DOHH2 (cell line): ENCODE measurements around the gene AHI1.

Experiments used
- H3F3A ChIP-seq: fragments of 200-600 bp; sonication (generic), shearing (Covaris generic); 2 replicates; pipeline ENCODE4 v1.6.0; 2016; ENCODE audit warnings: antibody characterized with exemption, mild to moderate bottlenecking; ENCODE audit not compliant: control insufficient read depth, insufficient read depth
- H3K27ac ChIP-seq: fragments of 200-600 bp; sonication (generic); 2 replicates; pipeline ENCODE4 v1.5.1; 2014; ENCODE audit warnings: low read depth, mild to moderate bottlenecking, low read length, moderate library complexity
- H3K27me3 ChIP-seq: fragments of 200-600 bp; sonication (generic); 2 replicates; pipeline ENCODE4 v1.6.1; 2014; ENCODE audit warnings: mild to moderate bottlenecking, low read length, mixed read lengths; ENCODE audit not compliant: control insufficient read depth
- H3K36me3 ChIP-seq: fragments of 200-600 bp; sonication (generic); 2 replicates; pipeline ENCODE4 v1.6.1; 2014; ENCODE audit warnings: mild to moderate bottlenecking, low read length, moderate library complexity, mixed read lengths; ENCODE audit not compliant: control insufficient read depth
- H3K4me1 ChIP-seq: fragments of 200-600 bp; sonication (generic); 2 replicates; pipeline ENCODE4 v1.6.1; 2014; ENCODE audit warnings: mild to moderate bottlenecking, low read length, mixed read lengths; ENCODE audit not compliant: control insufficient read depth
- H3K4me2 ChIP-seq: fragments of 200-600 bp; sonication (generic); 2 replicates; pipeline ENCODE4 v1.6.0; 2014; ENCODE audit warnings: mild to moderate bottlenecking, low read length, moderate library complexity
- H3K4me3 ChIP-seq: fragments of 200-600 bp; sonication (generic); 2 replicates; pipeline ENCODE4 v1.5.1; 2014; ENCODE audit warnings: mild to moderate bottlenecking, low read length, mixed read lengths
- H3K79me2 ChIP-seq: fragments of 200-600 bp; sonication (generic); 2 replicates; pipeline ENCODE4 v1.6.1; 2014; ENCODE audit warnings: mild to moderate bottlenecking, low read length, mixed read lengths; ENCODE audit not compliant: control insufficient read depth
- H3K9me2 ChIP-seq: fragments of 200-600 bp; sonication (generic); replicated peaks from 2 replicates; pipeline ENCODE4 v1.6.1; 2014; ENCODE audit warnings: mild to moderate bottlenecking, low read length, mixed read lengths; ENCODE audit not compliant: control insufficient read depth
- H3K9me3 ChIP-seq: fragments of 200-600 bp; sonication (generic); 2 replicates; pipeline ENCODE4 v1.6.1; 2014; ENCODE audit warnings: antibody characterized with exemption, low read length, mixed read lengths; ENCODE audit not compliant: control insufficient read depth, insufficient read depth
- H4K20me1 ChIP-seq: fragments of 200-600 bp; sonication (generic); 2 replicates; pipeline ENCODE4 v1.6.0; 2014; ENCODE audit warnings: low read depth, mild to moderate bottlenecking, antibody characterized with exemption, low read length, moderate library complexity; ENCODE audit not compliant: control insufficient read depth, insufficient read depth
- EZH2phosphoT487 ChIP-seq: fragments of 200-600 bp; sonication (generic); IDR thresholded peaks from 2 replicates; pipeline ENCODE4 v1.6.1; 2017; ENCODE audit warnings: borderline replicate concordance, mild to moderate bottlenecking, antibody characterized with exemption, low read length, moderate library complexity, mixed read lengths
- TF ChIP-seq, protein P1 (sequence below): fragments of 200-600 bp; sonication (generic); IDR thresholded peaks from one replicate; pipeline ENCODE4 v1.5.1; 2014; ENCODE audit warnings: antibody characterized with exemption, mild to moderate bottlenecking, low read depth, low read length; ENCODE audit not compliant: poor library complexity, severe bottlenecking

The AHI1 gene

DNA sequence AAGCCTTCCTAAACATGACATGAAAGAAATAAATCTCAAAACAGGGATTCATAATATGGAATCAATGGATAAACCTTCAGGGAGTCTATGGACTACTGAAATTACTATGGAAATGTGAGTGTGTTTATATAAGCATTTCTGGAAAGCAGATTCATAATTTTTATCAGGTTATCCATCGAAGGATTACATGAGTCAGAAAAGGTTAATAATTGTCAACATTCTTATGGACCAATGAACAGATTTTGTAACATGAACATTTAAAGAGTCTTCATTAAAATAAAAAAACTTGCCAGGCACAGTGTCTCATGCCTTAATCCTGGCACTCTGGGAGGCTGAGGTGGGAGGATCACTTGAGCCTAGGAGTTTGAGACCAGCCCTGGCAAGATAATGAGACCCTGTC, 84.8 kb downstream of the AHI1 start:
- H3K27ac ChIP-seq, result no peak overlapping the region
- no peaks in the 10 kb centered on the region for H4K20me1 ChIP-seq
- TF ChIP-seq, protein P1, sequence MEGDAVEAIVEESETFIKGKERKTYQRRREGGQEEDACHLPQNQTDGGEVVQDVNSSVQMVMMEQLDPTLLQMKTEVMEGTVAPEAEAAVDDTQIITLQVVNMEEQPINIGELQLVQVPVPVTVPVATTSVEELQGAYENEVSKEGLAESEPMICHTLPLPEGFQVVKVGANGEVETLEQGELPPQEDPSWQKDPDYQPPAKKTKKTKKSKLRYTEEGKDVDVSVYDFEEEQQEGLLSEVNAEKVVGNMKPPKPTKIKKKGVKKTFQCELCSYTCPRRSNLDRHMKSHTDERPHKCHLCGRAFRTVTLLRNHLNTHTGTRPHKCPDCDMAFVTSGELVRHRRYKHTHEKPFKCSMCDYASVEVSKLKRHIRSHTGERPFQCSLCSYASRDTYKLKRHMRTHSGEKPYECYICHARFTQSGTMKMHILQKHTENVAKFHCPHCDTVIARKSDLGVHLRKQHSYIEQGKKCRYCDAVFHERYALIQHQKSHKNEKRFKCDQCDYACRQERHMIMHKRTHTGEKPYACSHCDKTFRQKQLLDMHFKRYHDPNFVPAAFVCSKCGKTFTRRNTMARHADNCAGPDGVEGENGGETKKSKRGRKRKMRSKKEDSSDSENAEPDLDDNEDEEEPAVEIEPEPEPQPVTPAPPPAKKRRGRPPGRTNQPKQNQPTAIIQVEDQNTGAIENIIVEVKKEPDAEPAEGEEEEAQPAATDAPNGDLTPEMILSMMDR, result no peak
- TF ChIP-seq EZH2phosphoT487, result no peak
- no peaks in the 10 kb centered on the region for H3K79me2 ChIP-seq
- no peak overlapping the region for H3K4me2 ChIP-seq
- H3K9me3 ChIP-seq, result no peaks in the 10 kb centered on the region
- 0 out of 2 replicates have a peak, but pooled peaks cover 5% of the 10 kb centered on the region for H3K4me1 ChIP-seq
- H3K27me3 ChIP-seq, result no peaks in the 10 kb centered on the region
- no peaks in the 10 kb centered on the region for H3F3A ChIP-seq
- no peak overlapping the region for H3K4me3 ChIP-seq
- peaks cover 11% of the 10 kb centered on the region for H3K36me3 ChIP-seq
- no peaks in the 10 kb centered on the region for H3K9me2 ChIP-seq

DNA sequence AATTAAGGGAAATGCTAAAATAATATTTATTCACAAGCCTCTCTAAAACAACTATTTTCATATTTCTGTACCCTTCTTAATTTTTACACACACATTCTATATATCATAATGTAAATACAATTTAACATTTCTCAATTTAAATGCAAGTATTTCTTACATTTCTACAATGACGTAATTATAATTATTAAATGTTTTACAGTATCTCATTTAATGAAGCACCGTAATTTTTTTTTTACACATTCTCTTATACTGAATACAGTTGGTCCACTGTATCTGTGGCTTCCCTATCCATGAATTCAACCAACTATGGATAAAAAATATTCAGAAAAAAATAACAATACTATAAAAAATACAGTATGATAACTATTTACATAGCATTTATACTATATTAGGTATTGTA, 85.7 kb downstream of the AHI1 start:
- 0 out of 2 replicates have a peak, but pooled peaks cover 5% of the 10 kb centered on the region for H3K4me1 ChIP-seq
- no peak overlapping the region for H3K27ac ChIP-seq
- H3F3A ChIP-seq, result no peaks in the 10 kb centered on the region
- no peaks in the 10 kb centered on the region for H3K9me2 ChIP-seq
- H3K36me3 ChIP-seq, result peaks cover 11% of the 10 kb centered on the region
- no peak overlapping the region for H3K4me2 ChIP-seq
- no peaks in the 10 kb centered on the region for H3K9me3 ChIP-seq
- no peaks in the 10 kb centered on the region for H4K20me1 ChIP-seq
- TF ChIP-seq EZH2phosphoT487, result no peak
- TF ChIP-seq, protein P1, result no peak
- H3K79me2 ChIP-seq, result no peaks in the 10 kb centered on the region
- H3K27me3 ChIP-seq, result no peaks in the 10 kb centered on the region
- H3K4me3 ChIP-seq, result no peak overlapping the region

DNA sequence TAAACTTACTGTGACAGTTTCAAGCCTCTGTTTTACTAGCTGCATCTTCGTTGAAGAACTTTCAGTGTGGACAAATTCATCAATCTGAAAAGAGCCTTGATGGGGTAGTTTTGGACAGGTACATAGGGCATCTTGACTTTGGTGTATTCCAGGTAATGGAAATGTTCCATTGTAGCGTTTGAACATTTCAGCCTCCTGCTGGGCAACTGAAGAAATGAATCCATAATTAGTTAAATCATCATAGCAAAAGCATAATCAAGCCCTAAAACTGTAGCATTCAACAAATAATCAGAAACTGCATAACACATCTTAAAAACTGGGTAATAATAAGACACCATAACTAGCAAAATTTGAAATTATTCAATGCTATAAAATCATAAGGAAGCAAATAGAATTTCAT, 86.2 kb downstream of the AHI1 start:
- TF ChIP-seq, protein P1, result peak; percentile 30
- TF ChIP-seq EZH2phosphoT487, result no peak
- H3K9me2 ChIP-seq, result no peaks in the 10 kb centered on the region
- no peaks in the 10 kb centered on the region for H3K79me2 ChIP-seq
- H3K4me3 ChIP-seq, result no peak overlapping the region
- peaks cover 13% of the 10 kb centered on the region for H3K36me3 ChIP-seq
- no peak overlapping the region for H3K4me2 ChIP-seq
- no peak overlapping the region for H3K27ac ChIP-seq
- H3K4me1 ChIP-seq, result 0 out of 2 replicates have a peak, but pooled peaks cover 5% of the 10 kb centered on the region
- H3K27me3 ChIP-seq, result no peaks in the 10 kb centered on the region
- no peaks in the 10 kb centered on the region for H4K20me1 ChIP-seq
- no peaks in the 10 kb centered on the region for H3K9me3 ChIP-seq
- H3F3A ChIP-seq, result no peaks in the 10 kb centered on the region
